Immature natural killer cell (primary cell): Measurements from ENCODE around the gene CHEK2. TPM values are rescaled to one million over a fixed set of nuclear protein-coding genes. Genes with fewer than 3 reads are reported as not detected.

Experiments used
- DNase-seq, 3 donors: peaks; one replicate each; pipeline ENCODE4 v3.0.0; 2022; ENCODE audit warnings: mixed read lengths in 1 of 3
- H3K27ac Mint-ChIP-seq, 6 donors: one replicate each; pipeline ENCODE4 v1.8.0; 2020; ENCODE audit warnings: mixed read lengths in 6 of 6, mild to moderate bottlenecking in 5 of 6, inconsistent platforms in 4 of 6, moderate library complexity in 3 of 6
- H3K27me3 Mint-ChIP-seq, 3 donors: one replicate each; pipeline ENCODE4 v1.8.0; 2020 to 2021; ENCODE audit warnings: low read depth in 3 of 3, mild to moderate bottlenecking in 3 of 3, mixed read lengths in 3 of 3, moderate library complexity in 3 of 3, inconsistent platforms in 1 of 3
- H3K36me3 Mint-ChIP-seq, 3 donors: one replicate each; pipeline ENCODE4 v1.8.0; 2020; ENCODE audit warnings: mixed read lengths in 3 of 3, inconsistent platforms in 2 of 3, mild to moderate bottlenecking in 2 of 3
- H3K4me1 Mint-ChIP-seq, 2 donors: one replicate each; pipeline ENCODE4 v1.8.0; 2020; ENCODE audit warnings: inconsistent platforms in 2 of 2, mild to moderate bottlenecking in 2 of 2, mixed read lengths in 2 of 2, moderate library complexity in 1 of 2
- H3K4me3 Mint-ChIP-seq, 5 donors: one replicate each; pipeline ENCODE4 v1.8.0; 2020; ENCODE audit warnings: mild to moderate bottlenecking in 5 of 5, mixed read lengths in 5 of 5, inconsistent platforms in 3 of 5, moderate library complexity in 3 of 5
- H3K9me3 Mint-ChIP-seq, 6 donors: one replicate each; pipeline ENCODE4 v1.8.0; 2020; ENCODE audit warnings: mild to moderate bottlenecking in 6 of 6, mixed read lengths in 6 of 6, inconsistent platforms in 4 of 6, moderate library complexity in 3 of 6
- polyA plus RNA-seq, 3 donors: library from polyadenylated mRNA; unstranded; fragments of 300-500 nt; fragmentation: Illumina TruSeq; gene quantifications; one replicate each; pipeline ENCODE4 v1.2.3, GENCODE V29; 2021

The CHEK2 gene
- polyA plus RNA-seq, 3 donors from 2014 or later, result 6.2 to 10.6 (median 9.6) TPM

GRCh38 chr22:28734393-28734792, 7.2 kb downstream of the CHEK2 start:
- no peak for DNase-seq
- Mint-ChIP-seq H3K27ac (no peak overlapping the region), H3K36me3 (peaks cover 4 to 15% (median 11%) of the 10 kb centered on the region in 3 donors), H3K9me3 (no peaks in the 10 kb centered on the region), H3K27me3 (peaks cover 0 to 3% (median 0%) of the 10 kb centered on the region in 3 donors), H3K4me1 (no peaks in the 10 kb centered on the region), H3K4me3 (no peak overlapping the region)

GRCh38 chr22:28730179-28730578, 11.4 kb downstream of the CHEK2 start:
- DNase-seq, result no peak
- Mint-ChIP-seq H3K4me3 (no peak overlapping the region), H3K27ac (no peak overlapping the region)

GRCh38 chr22:28728621-28729313, 12.9 kb downstream of the CHEK2 start:
- Mint-ChIP-seq H3K4me3 (peak overlapping the region; percentile 3 to 71 (median 67)), H3K4me1 (peaks cover 14 to 17% of the 10 kb centered on the region in 2 donors), H3K27me3 (peaks cover 0 to 5% (median 0%) of the 10 kb centered on the region in 3 donors), H3K36me3 (peaks cover 11 to 29% (median 23%) of the 10 kb centered on the region in 3 donors), H3K27ac (peak overlapping the region in 4 of 6 donors; percentile 29 to 65 (median 55)), H3K9me3 (no peaks in the 10 kb centered on the region)
- DNase-seq, result peak; percentile 26 to 33 (median 26)

More at GRCh38 chr22:28730179-28730578, 11.4 kb downstream of the CHEK2 start:
- peaks cover 14 to 17% of the 10 kb centered on the region in 2 donors for H3K4me1 Mint-ChIP-seq
- H3K9me3 Mint-ChIP-seq, result no peaks in the 10 kb centered on the region
- H3K27me3 Mint-ChIP-seq, result peaks cover 0 to 5% (median 0%) of the 10 kb centered on the region in 3 donors
- peaks cover 10 to 27% (median 20%) of the 10 kb centered on the region in 3 donors for H3K36me3 Mint-ChIP-seq

DNA sequence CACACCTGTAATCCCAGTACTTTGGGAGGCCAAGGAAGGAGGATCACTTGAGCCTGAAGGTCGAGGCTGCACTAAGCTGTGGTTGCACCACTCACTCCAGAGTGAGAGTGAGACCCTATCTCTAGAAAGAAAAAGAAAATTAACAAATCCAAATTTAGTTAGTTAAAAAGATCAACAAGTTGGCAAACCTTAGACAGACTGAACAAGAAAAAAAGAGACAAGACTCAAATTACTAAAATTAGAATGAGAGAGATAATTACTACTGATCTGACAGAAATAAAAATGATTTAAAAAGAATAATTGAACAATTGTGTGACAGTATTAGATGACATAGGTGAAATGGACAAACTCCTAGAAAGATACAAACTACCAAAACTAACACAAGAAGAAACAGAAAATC, 13.6 kb downstream of the CHEK2 start:
- H3K36me3 Mint-ChIP-seq, result peaks cover 11 to 29% (median 18%) of the 10 kb centered on the region in 3 donors
- H3K27ac Mint-ChIP-seq, result no peak overlapping the region
- H3K4me1 Mint-ChIP-seq, result peaks cover 14 to 17% of the 10 kb centered on the region in 2 donors
- peaks cover 0 to 5% (median 0%) of the 10 kb centered on the region in 3 donors for H3K27me3 Mint-ChIP-seq
- H3K4me3 Mint-ChIP-seq, result peak overlapping the region in 4 of 5 donors; percentile 5 to 71 (median 26)
- H3K9me3 Mint-ChIP-seq, result no peaks in the 10 kb centered on the region
- DNase-seq, result no peak

DNA sequence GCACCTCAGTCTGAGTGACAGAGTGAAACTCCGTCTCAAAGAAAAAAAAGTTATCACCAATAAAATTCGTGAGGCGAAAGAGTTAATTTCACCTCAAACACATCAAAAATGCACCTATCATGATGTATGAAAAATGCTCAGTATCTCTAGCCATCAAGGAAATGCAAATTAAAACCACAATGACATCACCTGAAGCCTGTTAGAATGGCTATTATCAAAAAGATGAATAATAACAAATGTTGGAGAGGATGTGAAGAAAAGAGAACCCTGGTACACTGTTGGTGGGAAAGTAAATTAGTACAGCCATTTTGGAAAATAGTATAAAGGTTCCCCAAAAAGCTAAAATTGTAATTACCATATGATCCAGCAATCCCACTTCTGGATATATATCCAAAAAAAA, 23.6 kb downstream of the CHEK2 start:
- Mint-ChIP-seq H3K4me3 (no peak overlapping the region), H3K27ac (no peak overlapping the region), H3K4me1 (peaks cover 13 to 15% of the 10 kb centered on the region in 2 donors), H3K27me3 (peaks cover 0 to 1% (median 0%) of the 10 kb centered on the region in 3 donors), H3K36me3 (peaks cover 12 to 19% (median 18%) of the 10 kb centered on the region in 3 donors), H3K9me3 (no peaks in the 10 kb centered on the region)
- DNase-seq, result no peak

DNA sequence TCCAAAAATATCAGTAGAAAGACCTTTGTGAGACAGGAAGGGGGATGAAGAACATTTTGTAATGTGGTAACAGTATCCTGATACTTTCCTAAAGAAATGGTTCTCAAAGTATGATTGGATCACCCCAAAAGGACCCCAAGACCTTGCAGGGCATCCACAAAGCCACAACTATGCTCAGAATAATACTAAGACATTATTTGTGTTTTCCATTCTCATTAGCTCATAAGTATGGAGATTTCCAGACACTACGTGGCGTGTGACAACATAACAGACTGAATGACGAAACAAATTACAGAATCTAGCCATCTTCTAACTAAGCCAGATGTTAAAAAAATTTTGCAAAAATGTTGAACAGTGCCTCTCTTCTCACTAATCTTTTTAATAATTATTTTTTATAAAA, 24.9 kb downstream of the CHEK2 start:
- Mint-ChIP-seq H3K36me3 (peaks cover 8 to 24% (median 15%) of the 10 kb centered on the region in 3 donors), H3K4me1 (peaks cover 13 to 15% of the 10 kb centered on the region in 2 donors), H3K27ac (no peak overlapping the region)

DNA sequence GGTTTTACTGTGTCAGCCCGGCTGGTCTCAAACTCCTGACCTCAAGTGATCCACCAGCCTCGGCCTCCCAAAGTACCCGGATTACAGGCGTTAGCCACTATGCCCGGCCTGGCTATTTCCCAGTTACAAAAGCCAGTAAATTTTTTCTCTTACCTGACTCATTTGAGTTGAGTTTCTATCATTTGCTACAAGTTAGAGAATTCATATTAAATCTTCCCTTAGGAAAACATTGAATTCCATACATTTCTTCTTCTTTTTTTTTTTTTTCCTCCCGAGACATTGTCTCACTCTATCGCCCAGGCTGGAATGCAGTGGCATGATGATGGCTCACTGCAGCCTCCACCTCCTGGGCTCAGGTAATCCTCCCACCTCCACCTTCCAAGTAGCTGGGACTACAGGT, 26.0 kb downstream of the CHEK2 start:
- no peak overlapping the region for H3K4me3 Mint-ChIP-seq
- peaks cover 13 to 15% of the 10 kb centered on the region in 2 donors for H3K4me1 Mint-ChIP-seq
- peaks cover 0 to 1% (median 0%) of the 10 kb centered on the region in 3 donors for H3K27me3 Mint-ChIP-seq
- no peak for DNase-seq
- H3K36me3 Mint-ChIP-seq, result peaks cover 6 to 30% (median 16%) of the 10 kb centered on the region in 3 donors
- H3K27ac Mint-ChIP-seq, result no peak overlapping the region
- H3K9me3 Mint-ChIP-seq, result no peaks in the 10 kb centered on the region

More for the DNA sequence above, 24.9 kb downstream of the CHEK2 start:
- peaks cover 0 to 1% (median 0%) of the 10 kb centered on the region in 3 donors for H3K27me3 Mint-ChIP-seq
- H3K4me3 Mint-ChIP-seq, result no peak overlapping the region
- no peak for DNase-seq
- no peaks in the 10 kb centered on the region for H3K9me3 Mint-ChIP-seq

DNA sequence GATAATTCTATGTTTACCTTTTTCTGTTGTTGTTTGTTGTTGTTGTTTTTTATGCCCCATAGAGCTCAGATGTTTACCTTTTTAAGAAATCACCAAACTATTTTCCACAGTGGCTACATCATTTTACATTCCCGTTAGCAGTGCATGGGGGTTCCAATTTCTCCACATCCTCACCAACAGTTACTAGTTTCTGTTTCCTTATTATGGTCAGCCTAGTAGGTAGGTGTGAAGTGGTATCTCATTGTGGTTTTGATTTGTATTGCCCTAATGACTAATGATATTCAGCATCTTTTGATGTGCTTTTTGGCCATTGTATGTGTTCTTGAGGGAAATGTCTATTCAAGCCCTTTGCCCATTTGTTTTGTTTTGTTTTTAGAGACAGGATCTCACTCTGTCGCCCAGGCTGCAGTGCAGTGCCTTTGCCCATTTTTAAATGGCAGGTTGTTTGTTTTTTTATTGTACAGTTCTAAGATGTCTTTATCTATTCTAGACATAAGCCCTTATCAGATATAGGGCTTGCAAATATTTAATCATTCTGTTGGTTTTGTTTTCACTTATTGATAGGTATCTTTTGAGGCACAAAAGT, 27.5 kb downstream of the CHEK2 start:
- peak; percentile 28 to 37 (median 31) for DNase-seq
- Mint-ChIP-seq H3K27me3 (peaks cover 0 to 1% (median 0%) of the 10 kb centered on the region in 3 donors), H3K36me3 (peaks cover 8 to 33% (median 16%) of the 10 kb centered on the region in 3 donors), H3K4me1 (peaks cover 13 to 15% of the 10 kb centered on the region in 2 donors), H3K27ac (peak overlapping the region in 1 of 6 donors; percentile 31), H3K4me3 (peak overlapping the region in 4 of 5 donors; percentile 3 to 36 (median 18)), H3K9me3 (no peaks in the 10 kb centered on the region)

- DNase-seq, result no peak
- Mint-ChIP-seq H3K27ac (no peak overlapping the region), H3K36me3 (peaks cover 8 to 39% (median 18%) of the 10 kb centered on the region in 3 donors), H3K4me1 (peaks cover 13 to 15% of the 10 kb centered on the region in 2 donors), H3K4me3 (no peak overlapping the region), H3K27me3 (peaks cover 0 to 1% (median 0%) of the 10 kb centered on the region in 3 donors), H3K9me3 (no peaks in the 10 kb centered on the region)
Observed at GRCh38 chr22:28711820-28712777, 29.5 kb downstream of the CHEK2 start.

DNA sequence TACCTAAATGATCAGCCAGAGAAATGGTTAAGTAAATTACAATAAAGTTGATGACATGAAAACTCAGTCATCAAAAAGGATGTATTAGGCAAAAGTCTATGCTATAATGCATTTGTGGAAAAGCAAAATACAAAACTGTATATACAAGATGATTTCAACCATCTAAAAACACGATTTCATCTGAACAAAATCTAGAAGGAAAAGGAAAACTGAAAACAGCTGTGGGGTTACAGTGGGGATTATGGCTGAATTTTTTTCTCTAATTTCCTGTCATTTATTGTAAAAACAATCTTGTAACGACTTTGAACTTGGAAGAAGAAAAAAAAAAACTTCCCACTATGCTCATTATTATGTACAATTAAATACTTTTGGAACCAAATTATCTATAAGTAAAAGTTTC, 30.3 kb downstream of the CHEK2 start:
- H3K27me3 Mint-ChIP-seq, result peaks cover 0 to 1% (median 0%) of the 10 kb centered on the region in 3 donors
- H3K27ac Mint-ChIP-seq, result no peak overlapping the region
- H3K36me3 Mint-ChIP-seq, result peaks cover 12 to 42% (median 20%) of the 10 kb centered on the region in 3 donors
- DNase-seq, result no peak
- H3K4me3 Mint-ChIP-seq, result no peak overlapping the region
- H3K9me3 Mint-ChIP-seq, result no peaks in the 10 kb centered on the region
- peaks cover 13 to 15% of the 10 kb centered on the region in 2 donors for H3K4me1 Mint-ChIP-seq

DNA sequence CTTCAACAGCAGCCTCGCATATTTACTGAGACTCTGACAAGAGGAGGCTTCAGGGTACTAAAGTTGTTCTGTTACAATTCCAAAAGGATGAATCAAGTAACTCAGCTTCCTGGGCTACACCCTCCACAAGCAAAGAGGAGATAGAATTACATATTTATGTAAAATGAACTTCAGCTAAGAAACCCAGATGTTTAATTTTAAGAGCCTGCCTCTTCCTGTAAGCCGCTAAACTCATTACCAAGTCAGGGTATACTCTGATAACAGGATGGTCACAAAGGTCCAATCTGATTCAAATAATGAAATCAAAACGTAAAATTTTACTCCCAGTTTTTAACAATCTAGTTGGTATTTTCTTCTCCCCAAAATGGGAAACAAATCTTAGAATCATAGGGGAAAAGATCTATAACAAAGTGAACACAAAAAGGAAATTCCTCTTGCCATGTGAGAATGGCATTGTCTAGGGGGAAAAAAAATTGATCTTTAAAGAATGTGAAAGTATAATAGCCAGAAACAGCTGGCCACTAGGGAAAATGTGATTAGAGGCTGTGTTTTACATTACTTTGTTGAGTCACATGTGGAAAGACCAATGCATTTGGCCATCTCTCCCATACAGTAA, 30.9 kb downstream of the CHEK2 start:
- DNase-seq, result no peak
- no peak overlapping the region for H3K27ac Mint-ChIP-seq
- H3K36me3 Mint-ChIP-seq, result peaks cover 15 to 42% (median 20%) of the 10 kb centered on the region in 3 donors
- no peaks in the 10 kb centered on the region for H3K9me3 Mint-ChIP-seq
- H3K27me3 Mint-ChIP-seq, result peaks cover 0 to 1% (median 0%) of the 10 kb centered on the region in 3 donors
- H3K4me3 Mint-ChIP-seq, result no peak overlapping the region
- peaks cover 13 to 15% of the 10 kb centered on the region in 2 donors for H3K4me1 Mint-ChIP-seq

DNA sequence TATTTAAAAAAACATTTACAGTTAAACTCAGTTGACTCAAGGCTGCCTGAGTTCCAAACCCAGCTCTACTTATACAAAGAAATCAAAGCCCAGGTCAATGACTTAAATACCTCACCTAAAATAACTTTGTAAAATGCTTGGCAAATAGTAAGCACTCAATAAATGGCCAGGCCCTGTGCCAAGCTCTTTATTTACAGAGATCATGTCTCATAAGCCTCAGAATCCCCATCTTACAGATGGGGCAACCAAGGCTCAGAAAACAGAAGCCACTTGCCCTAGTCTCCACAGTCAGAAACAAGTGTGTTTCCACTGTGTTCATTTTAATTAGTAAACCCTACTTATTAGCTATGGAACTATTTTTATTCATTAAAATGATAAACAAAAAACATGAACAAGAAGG, 31.5 kb downstream of the CHEK2 start:
- Mint-ChIP-seq H3K36me3 (peaks cover 15 to 42% (median 20%) of the 10 kb centered on the region in 3 donors), H3K9me3 (no peaks in the 10 kb centered on the region), H3K27me3 (peaks cover 0 to under 1% (median 0%) of the 10 kb centered on the region in 3 donors), H3K4me3 (no peak overlapping the region), H3K27ac (no peak overlapping the region), H3K4me1 (peaks cover 13 to 15% of the 10 kb centered on the region in 2 donors)
- DNase-seq, result no peak

DNA sequence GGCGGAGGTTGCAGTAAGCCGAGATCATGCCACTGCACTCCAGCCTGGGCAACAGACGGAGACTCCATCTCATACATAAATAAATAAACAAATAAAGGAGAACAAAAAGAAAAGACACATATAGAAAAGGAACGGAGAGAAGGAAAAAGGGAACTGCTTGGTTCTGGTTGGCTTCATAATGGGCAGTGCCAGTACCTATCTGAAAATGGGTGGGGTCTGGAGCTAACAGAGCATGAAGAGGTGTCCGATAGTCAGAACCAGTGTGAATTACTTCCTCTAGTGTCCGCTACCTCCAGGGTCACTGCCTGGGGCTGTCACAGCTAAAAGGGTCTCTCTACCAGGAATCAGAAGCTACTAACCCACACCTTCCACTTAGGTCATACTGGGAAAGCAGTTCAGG, 34.8 kb downstream of the CHEK2 start:
- H3K4me1 Mint-ChIP-seq, result no peaks in the 10 kb centered on the region
- H3K4me3 Mint-ChIP-seq, result no peak overlapping the region
- H3K36me3 Mint-ChIP-seq, result peaks cover 18 to 49% (median 23%) of the 10 kb centered on the region in 3 donors
- H3K27ac Mint-ChIP-seq, result no peak overlapping the region
- no peaks in the 10 kb centered on the region for H3K27me3 Mint-ChIP-seq
- H3K9me3 Mint-ChIP-seq, result no peaks in the 10 kb centered on the region
- no peak for DNase-seq
